ENCODE results near the gene ENKUR.

DNA sequence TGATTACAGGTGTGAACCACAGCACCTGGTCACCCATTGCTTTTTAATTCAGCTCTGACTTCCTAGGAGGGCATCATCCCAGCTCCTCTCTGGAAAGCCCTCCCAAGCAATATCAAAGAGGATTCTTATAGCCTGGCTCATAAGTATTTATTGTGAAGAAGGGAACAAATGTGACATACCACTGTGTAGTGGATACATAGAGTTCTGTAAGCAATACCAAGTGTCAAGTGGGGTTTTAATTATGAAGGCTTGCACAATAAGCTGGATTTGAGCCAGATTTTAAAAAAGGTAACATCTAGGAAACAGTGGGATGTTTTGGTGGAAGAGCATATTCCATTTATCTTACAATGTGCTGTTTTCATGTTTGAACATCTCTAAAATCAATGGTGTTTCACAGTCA, 44.6 kb downstream of the ENKUR start:
- TF ChIP-seq, protein P1, sequence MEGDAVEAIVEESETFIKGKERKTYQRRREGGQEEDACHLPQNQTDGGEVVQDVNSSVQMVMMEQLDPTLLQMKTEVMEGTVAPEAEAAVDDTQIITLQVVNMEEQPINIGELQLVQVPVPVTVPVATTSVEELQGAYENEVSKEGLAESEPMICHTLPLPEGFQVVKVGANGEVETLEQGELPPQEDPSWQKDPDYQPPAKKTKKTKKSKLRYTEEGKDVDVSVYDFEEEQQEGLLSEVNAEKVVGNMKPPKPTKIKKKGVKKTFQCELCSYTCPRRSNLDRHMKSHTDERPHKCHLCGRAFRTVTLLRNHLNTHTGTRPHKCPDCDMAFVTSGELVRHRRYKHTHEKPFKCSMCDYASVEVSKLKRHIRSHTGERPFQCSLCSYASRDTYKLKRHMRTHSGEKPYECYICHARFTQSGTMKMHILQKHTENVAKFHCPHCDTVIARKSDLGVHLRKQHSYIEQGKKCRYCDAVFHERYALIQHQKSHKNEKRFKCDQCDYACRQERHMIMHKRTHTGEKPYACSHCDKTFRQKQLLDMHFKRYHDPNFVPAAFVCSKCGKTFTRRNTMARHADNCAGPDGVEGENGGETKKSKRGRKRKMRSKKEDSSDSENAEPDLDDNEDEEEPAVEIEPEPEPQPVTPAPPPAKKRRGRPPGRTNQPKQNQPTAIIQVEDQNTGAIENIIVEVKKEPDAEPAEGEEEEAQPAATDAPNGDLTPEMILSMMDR (IDR thresholded peaks at IDR 0.05; ENCODE audit: low read depth, low read length): no peak
- TF ChIP-seq EZH2phosphoT487 (IDR thresholded peaks at IDR 0.05; ENCODE audit: low read depth): no peak
